Kasumi-1 (cell line): ENCODE data around the gene CAP1.
A peak's percentile ranks its signal among the peaks of the same experiment; 100 is the strongest.
"Not testable (repeated sequence)": the region's sequence is repeated elsewhere in the genome, so short reads cannot be mapped to it uniquely, and the experiment has no call there.

Experiments used
- DNase-seq, 2 experiments: peaks; one replicate each; lab custom pipeline; 2025; lab: John Stamatoyannopoulos, UW

Gene CAP1

DNA sequence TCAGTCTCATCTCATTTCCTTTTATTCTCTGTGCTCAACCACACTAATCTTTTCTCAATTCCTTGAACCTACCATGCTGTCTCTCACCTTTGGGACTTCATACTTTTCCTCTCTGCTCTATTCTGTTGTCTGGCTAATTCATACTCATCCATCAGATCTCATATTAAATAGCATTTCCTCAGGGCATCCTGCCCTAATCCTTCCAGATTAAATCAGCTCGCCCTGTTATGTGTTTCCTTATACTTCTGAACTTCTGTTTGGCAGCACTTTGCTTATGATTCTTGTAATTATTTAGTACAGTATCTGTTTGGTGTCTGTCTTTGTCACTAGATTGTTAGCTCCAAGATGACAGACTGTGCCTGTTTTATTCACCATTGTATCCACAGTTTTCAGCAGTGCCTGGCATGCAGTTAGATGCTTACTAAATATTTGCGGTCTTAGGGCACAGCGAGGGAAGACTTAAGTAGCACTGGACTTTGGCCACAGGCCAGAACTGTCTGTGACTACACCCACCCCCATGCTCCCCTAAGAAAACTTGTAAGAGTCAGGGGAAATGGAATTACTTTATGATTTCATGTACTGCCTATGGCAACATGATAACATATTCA lies 9.9 kb upstream of the CAP1 start:
- DNase-seq, result no peak

DNA sequence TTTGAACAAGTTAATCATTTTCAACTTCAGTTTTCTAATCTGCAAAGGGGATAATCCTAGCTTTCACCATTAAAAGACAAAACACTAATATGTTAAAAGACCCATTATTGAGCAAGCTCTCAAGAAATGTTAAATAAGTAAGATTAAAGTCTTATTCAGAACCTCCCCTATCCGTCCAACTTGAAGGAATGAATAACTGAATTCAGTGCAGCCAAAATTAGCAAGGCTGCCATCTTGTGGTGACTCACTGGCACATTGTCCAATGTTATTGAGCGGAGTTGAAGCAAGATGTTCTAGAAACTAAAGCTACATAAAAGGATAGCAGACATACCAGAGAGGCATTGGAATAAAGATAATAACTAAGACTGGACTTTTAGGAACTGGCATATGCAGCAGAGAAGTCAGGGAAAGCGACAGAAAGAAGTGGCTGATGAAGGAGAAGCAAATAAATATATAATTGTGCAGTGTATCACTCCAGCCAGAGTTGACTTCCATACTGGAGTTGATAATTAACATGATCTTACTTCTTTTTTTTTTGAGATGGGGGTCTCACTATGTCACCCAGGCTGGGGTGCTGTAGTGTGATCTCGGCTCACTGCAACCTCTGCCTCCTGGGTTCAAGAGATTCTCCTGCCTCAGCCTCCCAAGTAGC lies 8.2 kb upstream of the CAP1 start:
- peak; percentile 62 to 68 for DNase-seq

DNA sequence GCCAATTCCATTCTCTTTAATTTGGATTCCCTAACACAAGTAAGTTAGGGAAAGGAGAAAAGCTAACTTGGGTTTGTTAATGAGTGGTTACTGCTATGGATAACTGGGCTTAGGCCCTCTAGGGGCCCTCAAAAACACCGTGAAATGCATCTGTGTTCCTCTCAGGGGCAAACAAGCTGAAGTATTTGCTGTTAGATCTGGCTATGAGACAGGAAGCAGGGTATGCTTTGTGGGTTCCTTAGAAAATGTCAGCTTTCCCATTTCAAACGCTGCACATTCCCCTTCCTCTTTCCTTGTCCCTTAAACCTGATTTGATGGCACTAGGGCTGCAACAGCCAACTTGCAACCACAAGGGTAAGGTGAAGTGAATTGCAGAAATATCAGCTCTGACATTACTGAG lies 5.7 kb upstream of the CAP1 start:
- peak; percentile 85 to 91 for DNase-seq

DNA sequence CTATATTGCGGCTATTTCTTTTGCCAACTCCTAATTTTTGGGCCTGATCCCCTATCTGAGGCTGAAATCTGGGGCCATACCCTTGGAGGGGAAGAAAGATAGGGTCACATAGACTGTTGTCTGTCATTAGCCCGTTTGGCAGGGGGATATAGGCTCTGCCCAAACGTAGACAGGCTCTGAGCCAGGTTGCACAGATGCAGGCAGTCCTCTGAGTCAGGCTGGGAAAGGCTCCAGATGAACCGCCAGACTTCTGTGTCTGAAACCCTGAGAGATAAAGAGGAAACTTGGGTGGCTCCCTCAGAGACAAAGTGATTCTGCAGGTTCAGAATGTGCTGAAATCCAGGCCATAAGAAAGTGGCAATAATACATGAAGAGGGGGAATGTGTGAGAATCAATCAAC lies 4.0 kb upstream of the CAP1 start:
- peak; percentile 81 for DNase-seq

DNA sequence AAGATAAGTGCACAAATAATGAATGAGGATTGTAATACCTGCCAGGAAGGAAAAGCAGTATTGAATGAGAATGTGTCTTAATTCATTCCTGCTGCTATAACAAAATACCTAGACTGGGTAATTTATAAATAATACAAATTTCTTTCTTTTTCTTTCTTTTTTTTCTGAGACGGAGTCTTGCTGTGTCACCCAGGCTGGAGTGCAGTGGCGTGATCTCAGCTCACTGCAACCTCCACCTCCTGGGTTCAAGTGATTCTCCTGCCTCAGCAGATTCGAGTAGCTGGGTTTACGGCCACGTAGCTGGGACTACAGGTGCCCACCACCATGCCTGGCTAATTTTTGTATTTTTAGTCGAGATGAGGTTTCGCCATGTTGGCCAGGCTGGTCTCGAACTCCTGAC lies 3.3 kb upstream of the CAP1 start:
- DNase-seq, result not testable (repeated sequence)

DNA sequence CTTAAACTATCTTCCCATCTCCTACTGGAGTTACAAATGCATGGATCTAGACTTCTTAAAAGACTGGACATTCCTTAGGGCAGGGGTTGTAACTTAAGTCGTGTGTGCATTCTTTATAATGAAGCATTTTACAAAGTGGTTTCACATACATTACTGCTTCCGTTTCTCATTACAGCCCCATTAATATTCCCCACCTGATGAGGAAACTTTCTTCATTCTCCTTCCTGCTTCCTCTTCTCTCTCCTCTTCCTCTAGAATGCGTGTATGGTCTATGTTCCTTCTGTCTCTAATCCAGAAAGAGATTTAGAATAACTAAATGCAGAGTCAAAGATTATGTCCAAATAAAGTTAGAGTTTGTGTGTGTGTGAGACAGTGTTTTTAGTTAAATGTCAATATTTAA lies 1.8 kb upstream of the CAP1 start:
- DNase-seq, result peak; percentile 35 to 48

DNA sequence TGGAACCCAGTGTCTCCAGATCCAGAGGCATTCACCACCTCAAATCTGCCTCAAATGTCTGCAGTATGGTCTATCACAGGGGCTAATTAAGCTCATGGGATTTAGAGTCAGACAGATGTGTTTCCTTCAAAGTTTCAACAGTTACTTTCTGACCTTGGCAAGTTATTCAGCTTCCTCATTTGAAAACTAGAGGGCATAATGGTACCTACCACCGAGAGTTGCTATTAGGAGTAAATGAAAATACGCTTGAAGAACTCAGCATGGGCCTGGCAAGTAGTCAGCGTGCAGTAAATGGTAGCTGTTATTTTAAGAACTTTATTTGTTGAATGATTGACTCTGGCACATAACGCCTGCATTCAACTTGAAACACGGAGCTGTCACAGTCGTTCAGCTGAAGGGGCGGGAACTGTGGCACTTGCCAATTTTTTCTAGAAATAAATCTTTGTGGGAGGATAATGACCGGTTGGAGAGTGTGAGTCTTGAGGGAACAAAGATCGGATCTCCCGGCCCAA lies 1.2 kb upstream of the CAP1 start:
- DNase-seq, result peak; percentile 78 to 81

DNA sequence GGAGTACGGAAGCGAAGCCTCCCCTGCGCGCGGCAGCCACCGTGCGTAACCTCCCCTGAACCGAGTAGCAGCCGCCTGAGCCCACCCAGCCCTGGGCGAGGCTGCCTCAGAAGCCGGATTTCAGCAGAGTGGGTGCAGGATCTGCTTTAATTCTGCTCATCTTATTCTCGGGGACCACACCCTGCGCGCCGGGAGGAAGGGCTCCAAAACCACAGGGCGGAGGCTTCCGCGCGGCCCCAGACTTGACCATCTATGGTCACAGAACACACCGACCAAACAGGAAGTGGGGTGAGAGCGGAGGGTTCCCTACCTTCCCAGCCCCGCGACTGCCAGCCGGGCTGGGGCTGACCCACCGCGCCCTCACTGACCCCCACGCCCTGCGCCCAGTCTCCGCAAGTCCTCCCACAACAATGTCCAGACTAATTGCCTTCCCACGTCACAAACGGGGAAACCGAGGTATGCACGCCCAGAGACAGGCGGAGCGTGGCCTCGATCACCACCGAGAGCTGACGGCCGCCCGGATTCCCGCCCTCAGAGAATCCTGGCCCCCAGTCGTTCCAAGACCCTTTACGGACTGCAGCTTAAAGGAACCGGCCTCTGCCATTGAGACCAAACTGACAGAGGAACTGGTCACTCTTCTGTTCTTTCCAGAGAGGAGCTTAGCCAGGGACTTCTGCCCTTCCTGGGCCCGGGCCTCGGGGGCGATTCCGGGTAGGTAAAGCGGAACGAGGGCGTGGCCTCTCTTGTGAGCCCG lies 595 bp upstream of the CAP1 start:
- DNase-seq, result peak; percentile 66 to 77

DNA sequence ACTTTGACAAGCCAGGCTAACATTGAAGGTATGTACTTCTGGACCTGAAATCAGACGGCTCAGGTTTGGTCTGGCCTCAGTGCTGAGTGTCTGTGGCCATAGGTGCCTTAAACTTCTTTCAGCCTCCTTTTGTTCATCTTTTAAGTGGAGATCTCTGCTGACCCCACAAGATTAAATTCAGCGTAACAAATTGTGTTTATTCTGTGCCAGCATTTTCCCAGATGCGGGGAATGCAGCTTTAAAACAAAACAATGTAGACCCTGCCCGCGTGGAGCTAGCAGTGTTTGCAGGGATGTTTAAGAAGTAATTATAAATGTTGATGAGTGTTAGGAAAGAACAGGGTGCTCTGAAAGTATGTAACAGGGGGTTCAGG lies 923 bp downstream of the CAP1 start:
- no peak for DNase-seq

DNA sequence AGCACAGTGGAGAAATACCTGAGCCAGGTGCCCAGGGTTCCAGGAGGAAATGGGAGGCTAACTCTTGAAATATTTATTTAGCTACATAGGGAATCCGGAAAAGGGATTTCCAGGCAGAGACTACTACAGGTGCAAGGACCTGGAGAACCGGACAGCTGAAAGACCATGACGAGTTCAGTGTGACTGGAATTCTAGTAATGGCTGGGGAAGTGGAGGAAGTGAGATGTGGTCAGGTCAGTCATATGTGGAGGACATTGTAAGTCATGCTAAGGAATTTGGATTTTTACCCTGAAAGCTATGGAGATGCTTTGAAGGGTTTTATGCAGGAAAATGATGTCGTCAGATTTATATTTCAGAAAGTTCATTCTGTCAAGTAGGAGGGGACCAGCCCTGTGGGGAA lies 1.8 kb downstream of the CAP1 start:
- DNase-seq, result no peak

DNA sequence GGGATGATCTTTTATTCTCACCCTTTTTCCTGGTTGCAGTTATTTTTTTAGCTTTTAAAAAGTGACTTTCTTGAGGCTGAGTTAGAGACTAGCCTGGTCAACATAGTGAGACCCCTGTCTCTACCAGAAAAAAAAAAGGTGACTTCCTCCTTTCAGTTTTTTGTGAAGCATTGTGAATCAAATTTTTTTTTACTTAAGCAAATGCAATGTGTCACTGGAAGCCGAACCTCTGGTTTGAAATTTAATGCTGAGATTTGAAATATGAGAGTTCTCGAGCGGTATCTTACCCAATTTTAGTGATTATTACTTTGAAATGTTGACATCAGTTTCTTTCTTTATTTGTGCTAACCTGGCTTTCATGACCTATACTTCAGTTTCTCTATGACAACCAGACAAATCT lies 3.6 kb downstream of the CAP1 start:
- no peak for DNase-seq

DNA sequence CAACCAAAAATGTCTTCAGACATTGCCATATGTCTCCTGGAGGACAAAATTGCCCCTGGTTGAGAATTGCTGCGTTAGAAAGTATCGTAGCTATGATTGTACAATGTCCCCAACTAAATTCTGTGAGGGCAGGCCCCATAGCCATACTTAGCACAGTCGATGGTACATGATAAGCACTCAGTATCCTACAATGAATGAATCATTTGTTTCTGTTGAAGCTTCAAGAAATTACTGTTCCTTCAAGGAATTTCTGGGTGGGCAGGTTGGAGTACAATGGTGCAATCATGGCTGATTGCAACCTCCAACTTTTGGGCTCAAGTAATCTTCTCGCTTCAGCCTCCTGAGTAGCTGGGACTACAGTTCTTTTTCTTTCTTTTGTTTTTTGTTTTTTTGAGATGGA lies 4.7 kb downstream of the CAP1 start:
- DNase-seq, result no peak

DNA sequence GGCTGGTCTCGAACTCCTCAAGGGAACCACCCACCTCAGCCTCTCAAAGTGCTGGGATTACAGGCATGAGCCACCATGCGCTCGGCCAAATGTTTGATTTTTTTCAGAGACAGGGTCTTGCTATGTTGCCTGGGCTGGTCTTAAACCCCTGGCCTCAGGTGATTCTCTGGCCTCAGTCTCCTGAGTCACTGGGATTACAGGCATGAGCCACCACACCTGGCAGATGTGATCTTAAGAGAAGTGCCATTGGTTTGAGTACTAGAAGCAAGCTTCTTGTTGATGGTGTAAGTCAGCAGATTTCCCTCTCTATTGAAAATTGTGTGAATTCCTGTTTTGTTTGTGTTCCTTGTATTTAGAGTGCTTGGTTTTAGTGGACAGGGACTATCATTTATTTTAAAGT lies 5.2 kb downstream of the CAP1 start:
- DNase-seq, result no peak

DNA sequence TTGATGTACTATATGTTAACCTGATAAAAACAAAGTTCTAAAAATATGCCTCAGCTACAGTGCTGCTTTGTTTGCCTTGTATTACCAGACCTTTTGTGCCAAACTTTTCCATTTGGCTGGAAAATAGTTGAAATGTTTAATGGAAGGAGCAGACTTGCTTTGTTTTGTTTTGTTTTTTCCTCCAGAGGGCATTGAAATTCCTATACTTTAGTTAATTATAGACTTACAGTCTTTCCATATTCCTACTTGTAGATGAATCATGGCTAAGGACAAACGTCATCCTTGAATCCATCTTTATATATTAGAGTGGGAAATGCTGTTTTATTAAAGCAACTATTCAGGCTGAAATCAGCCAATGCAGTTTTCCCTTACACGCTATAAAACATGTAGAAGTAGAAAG lies 6.7 kb downstream of the CAP1 start:
- no peak for DNase-seq

DNA sequence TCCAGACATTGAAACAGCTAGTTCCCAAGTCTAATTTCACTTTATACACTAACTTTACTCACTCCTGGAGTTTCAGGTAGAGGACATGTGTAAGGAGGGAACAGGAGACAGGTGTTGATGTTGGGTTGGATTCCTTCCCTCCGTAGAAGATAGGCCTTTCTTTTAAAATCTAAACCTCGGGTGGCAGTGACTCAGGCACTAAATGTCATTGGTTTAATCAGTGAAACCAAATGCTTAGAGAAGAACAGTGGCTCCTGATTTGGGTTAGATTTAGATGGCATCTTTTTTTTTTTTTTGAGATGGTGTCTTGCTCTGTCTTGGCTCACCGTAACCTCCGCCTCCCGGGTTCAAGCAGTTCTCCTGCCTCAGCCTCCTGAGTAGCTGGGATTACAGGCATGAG lies 7.2 kb downstream of the CAP1 start:
- DNase-seq, result no peak

DNA sequence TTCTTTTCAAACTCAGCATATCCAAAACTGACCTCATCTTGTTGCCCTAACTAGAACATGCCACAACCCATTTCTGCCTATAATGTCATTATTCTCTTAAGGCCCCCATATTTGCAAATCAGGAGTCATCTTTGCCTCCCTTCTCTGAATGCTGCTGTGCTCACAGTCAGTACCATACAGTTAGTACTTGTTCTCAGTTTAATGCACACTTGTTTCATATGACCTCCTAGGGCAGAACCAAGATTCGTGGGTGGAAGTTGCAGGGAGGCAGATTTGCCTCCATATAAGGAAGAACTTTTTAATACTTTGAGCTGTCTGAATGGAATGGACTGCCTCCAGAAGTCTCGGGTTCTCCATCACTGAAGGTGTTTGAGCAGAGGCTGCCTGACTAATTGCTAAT lies 9.2 kb downstream of the CAP1 start:
- no peak for DNase-seq

DNA sequence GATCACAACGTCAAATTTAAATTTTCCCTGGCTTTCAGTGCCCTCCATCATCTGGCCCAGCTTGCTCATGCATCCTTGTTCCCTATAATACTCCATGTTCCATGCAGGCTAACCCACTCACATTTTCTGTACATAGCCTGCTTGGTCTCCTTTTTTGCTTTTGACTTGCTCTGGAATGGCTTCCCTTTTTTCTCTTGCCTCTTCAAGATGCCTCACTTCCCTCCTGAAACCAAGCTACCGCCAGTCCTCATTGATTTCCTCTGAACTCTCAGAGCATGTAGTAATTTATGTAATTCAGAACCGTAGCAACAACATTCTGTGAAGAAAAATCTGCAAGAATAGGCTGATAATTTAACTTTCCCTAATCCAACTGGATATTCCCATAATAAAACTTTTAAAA lies 10.3 kb downstream of the CAP1 start:
- DNase-seq, result peak; percentile 63 to 66

DNA sequence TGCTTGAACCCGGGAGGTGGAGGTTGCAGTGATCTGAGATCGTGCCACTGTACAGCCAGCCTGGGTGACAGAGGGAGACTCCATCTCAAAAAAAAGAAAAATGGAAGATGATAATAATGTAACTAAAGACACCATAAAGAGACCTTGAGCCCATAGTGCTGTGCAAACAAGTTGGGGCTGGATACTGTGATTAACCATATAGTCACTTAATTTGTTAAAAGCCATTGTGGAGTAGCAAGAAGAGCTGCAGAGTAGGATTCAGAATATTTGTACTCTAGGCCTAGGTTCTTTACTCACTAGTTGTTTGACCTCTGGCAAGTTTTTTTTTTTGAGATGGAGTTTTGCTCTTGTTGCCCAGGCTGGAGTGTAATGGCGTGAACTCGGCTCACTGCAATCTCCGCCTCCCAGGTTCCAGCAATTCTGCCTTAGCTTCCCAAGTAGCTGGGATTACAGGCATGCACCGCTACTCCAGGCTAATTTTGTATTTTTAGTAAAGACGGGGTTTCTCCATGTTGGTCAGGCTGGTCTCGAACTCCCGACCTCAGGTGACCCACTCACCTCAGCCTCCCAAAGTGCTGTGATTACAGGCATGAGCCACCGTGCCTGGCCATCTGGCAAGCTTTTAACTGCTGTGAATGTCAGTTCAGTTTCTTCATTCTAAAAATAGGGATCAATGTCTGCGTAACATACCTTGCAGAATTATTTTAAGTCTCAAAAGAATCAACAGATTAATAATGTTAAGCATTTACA lies 12.8 kb downstream of the CAP1 start:
- DNase-seq, result no peak

DNA sequence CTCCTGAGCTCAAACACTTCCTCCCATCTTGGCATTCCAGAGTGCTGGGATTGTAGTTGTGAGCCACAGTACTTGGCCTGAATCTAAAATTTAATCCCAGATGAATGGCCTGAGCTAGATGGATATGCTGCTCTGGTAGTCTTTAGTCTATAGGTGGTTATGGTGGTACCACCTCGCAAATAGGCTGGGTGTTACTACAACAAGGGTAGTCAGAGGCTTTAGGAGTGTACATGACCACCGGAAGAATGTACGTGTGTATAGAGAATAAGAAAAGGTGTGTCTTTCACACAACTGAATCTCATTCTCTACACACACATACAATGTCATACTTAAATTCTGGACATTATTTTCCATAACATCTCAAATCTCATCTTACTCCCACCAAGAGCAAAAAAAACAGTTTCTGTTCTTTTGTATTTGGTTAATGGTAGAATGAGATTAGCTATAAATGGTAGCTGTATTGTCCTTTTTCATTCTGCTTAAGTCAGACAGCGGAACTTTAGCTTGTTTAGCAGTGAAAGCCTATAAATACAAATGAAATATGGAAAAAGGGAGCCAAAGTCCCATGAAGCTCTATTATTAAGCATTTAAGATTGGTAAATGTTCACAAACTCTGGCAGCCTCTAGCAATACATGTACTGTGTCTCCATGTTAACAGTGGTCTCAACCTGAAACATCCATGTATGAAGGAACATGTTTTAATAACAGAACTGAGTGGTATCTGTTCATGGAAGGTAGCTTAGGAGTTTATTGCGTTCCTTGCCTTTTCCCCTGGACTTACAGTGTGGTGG lies 16.2 kb downstream of the CAP1 start:
- DNase-seq, result no peak

DNA sequence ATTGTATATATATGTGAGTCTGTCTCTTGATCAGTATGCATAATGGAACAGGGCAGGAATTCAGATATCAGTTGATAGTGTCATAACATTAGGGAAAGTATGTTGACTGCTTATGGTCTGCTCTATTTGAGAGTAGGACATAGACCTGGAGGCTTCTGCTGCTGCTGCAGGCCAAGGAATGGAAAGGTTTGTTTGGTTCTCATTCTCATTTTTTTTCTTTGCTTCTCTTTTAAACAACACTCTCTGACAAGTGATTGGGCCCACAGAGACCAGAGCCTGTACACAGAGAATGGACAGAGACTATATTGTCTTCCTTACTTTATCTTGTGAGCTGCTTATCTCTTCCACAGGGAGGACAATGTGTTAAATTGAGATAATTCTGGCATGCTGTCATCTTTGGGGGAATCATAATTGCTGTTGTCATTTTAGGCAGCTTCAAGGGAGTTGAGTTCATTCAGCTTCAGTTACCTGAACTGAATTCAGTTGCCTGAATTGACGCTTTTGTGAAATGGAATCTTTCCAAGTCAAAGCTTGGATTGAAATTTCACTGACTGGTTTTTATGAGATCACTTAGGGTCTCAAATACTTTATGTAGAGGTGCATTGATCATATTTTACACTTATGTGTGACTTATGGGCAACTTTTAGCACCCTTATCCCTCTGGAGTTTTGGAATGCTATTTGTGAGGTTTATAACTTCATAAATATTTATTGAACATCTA lies 16.9 kb downstream of the CAP1 start:
- DNase-seq, result no peak

DNA sequence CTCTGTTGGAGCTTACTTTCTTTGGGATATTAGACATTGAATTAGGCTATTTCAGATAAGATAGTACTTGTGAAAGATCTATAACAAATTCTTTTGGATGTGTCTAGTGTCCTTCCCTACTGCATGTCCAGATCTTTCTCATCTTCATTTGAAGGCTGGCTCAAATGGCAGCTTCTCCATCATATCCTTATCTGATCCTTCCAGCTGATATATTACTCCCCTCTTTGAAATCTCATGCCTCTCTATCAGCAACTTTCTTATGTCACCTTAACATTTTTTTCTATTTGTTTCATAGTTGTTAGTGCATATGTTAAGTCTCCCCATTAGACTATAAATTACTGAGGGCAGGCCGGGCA lies 17.5 kb downstream of the CAP1 start:
- DNase-seq, result no peak
